Spleen (tissue), 7 donors: ENCODE measurements around the gene NFIB.

ENCODE experiments used
- CTCF ChIP-seq, 11 experiments: fragments of 200-600 bp in 7 of 11; fragments of 450-650 bp in 4 of 11; sonication (generic) in 4 of 11; IDR thresholded peaks in 8 of 11; conservative IDR thresholded peaks in 3 of 11; 1 replicate in 7 of 11; 2 replicates in 4 of 11; pipeline versions ENCODE4 v1.4.0 to v1.8.0; 2016 to 2021; ENCODE audit warnings: antibody characterized with exemption in 11 of 11, inconsistent platforms in 4 of 11, mild to moderate bottlenecking in 1 of 11
- POLR2A ChIP-seq, 3 donors: fragments of 450-650 bp; IDR thresholded peaks; one replicate each; pipeline ENCODE4 v1.5.1; 2017; ENCODE audit warnings: antibody characterized with exemption in 3 of 3, mild to moderate bottlenecking in 1 of 3
- POLR2AphosphoS5 ChIP-seq, 3 donors: sonication (generic); formaldehyde crosslinking; IDR thresholded peaks; one replicate each; pipeline ENCODE4 v1.5.1; 2017; ENCODE audit warnings: antibody characterized with exemption in 3 of 3
- donor health status: DM: no; HTN: no; CAD: no; lungs with moderate emphysema.
- donor health status: DM: no; HTN: no; CAD: no.
- donor health status: DM: no; HTN: no; CAD: no.

GRCh38 chr9:14348123-14348372 lies 34.1 kb upstream of the NFIB start:
- TF ChIP-seq CTCF (IDR thresholded peaks at IDR 0.05 in 8 of 11, conservative IDR thresholded peaks at IDR 0.05 in 3 of 11) (no peak), POLR2AphosphoS5 (IDR thresholded peaks at IDR 0.05) (no peak), POLR2A (IDR thresholded peaks at IDR 0.05) (no peak)
